ENCODE results near the gene HTR1B. TPM values are rescaled to one million over a fixed set of nuclear protein-coding genes. Genes with fewer than 3 reads are reported as not detected.

HTR1B gene
- total RNA-seq, 2 donors from 2014 or later: not detected

- H3K4me3 ChIP-seq: no peak overlapping the region
- H3K4me1 ChIP-seq: no peaks in the 10 kb centered on the region
- H3K27ac ChIP-seq: no peak overlapping the region
- no peaks in the 10 kb centered on the region for H3K36me3 ChIP-seq
- H3K27me3 ChIP-seq: no peaks in the 10 kb centered on the region
- no peaks in the 10 kb centered on the region for H3K9me3 ChIP-seq
- TF ChIP-seq, protein P1, sequence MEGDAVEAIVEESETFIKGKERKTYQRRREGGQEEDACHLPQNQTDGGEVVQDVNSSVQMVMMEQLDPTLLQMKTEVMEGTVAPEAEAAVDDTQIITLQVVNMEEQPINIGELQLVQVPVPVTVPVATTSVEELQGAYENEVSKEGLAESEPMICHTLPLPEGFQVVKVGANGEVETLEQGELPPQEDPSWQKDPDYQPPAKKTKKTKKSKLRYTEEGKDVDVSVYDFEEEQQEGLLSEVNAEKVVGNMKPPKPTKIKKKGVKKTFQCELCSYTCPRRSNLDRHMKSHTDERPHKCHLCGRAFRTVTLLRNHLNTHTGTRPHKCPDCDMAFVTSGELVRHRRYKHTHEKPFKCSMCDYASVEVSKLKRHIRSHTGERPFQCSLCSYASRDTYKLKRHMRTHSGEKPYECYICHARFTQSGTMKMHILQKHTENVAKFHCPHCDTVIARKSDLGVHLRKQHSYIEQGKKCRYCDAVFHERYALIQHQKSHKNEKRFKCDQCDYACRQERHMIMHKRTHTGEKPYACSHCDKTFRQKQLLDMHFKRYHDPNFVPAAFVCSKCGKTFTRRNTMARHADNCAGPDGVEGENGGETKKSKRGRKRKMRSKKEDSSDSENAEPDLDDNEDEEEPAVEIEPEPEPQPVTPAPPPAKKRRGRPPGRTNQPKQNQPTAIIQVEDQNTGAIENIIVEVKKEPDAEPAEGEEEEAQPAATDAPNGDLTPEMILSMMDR (IDR thresholded peaks at IDR 0.05): no peak
- DNase-seq (ENCODE audit: low spot score): no peak
Measured at GRCh38 chr6:77455271-77455670, 8.0 kb downstream of the HTR1B start.

DNA sequence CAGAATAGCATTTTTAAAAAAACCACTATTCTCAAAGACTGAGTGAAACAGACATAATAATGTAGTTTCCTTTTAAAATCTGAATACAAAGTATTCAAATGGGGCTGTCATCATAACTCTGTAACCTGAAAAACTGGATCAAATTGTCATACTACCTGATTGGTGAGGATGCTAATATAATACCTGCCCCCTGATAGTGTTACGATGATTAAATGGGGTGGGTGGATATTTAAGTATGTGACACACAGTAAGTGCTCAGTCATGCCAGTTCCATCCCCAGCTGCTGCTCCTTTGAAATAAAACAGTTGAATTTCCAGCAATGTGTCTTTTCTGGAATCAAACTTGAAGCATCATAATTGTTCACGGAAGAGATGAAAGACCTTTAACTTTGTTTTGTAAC lies 8.9 kb downstream of the HTR1B start:
- Histone ChIP-seq H3K4me3 (no peak overlapping the region), H3K4me1 (no peaks in the 10 kb centered on the region), H3K36me3 (no peaks in the 10 kb centered on the region), H3K27me3 (no peaks in the 10 kb centered on the region), H3K9me3 (no peaks in the 10 kb centered on the region), H3K27ac (no peak overlapping the region)
- no peak for DNase-seq (ENCODE audit: low spot score)
- TF ChIP-seq, protein P1 (IDR thresholded peaks at IDR 0.05): no peak

DNA sequence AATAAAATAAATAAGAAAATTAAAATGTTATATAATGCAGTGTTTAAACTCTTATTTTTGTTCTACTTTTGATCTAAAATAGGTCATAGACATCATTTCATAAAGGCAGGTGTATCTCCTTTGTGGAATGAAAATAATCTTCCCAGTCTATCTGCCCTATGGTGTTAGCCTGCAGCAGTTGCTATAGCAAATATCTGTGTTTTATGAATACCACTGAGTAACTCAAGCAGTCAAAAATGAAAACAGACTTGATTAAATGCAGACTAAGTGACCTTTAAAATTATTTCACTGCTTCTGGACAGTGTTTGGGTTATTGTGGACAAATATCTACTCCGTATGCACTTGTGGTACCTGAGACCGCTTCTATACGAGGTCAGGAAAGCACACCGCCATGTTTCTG lies 11.8 kb downstream of the HTR1B start:
- TF ChIP-seq, protein P1 (IDR thresholded peaks at IDR 0.05): no peak
- Histone ChIP-seq H3K9me3 (no peaks in the 10 kb centered on the region), H3K36me3 (no peaks in the 10 kb centered on the region), H3K4me3 (no peak overlapping the region), H3K27me3 (no peaks in the 10 kb centered on the region), H3K27ac (no peak overlapping the region), H3K4me1 (no peaks in the 10 kb centered on the region)
- no peak for DNase-seq (ENCODE audit: low spot score)

DNA sequence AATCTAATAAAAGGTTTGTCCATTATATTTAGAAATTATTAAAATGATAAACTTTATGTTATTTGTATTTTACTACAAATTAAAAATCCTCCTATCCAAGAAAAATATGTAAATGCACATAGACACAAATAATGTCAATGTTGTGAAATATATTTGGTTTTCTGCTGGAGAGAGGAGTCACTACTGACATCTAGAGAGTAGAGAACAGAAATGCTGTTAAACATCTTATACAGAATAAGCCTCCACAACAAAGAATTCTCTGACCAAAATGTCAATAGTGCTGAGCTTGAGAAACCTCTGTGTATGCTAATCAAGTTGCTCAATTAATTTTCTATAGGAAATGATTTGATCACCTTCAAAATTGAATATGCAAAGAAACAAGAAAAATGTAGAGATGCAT lies 12.4 kb downstream of the HTR1B start:
- H3K36me3 ChIP-seq: no peaks in the 10 kb centered on the region
- TF ChIP-seq, protein P1 (IDR thresholded peaks at IDR 0.05): no peak

GRCh38 chr6:77448546-77448945 lies 14.7 kb downstream of the HTR1B start:
- no peaks in the 10 kb centered on the region for H3K4me1 ChIP-seq
- H3K27ac ChIP-seq: no peak overlapping the region
- no peaks in the 10 kb centered on the region for H3K27me3 ChIP-seq
- TF ChIP-seq, protein P1 (IDR thresholded peaks at IDR 0.05): no peak
- H3K36me3 ChIP-seq: no peaks in the 10 kb centered on the region
- DNase-seq (ENCODE audit: low spot score): no peak
- peaks cover 0 to 6% of the 10 kb centered on the region in 2 donors for H3K9me3 ChIP-seq
- no peak overlapping the region for H3K4me3 ChIP-seq

More for the DNA sequence above, 12.4 kb downstream of the HTR1B start:
- Histone ChIP-seq H3K4me3 (no peak overlapping the region), H3K4me1 (no peaks in the 10 kb centered on the region), H3K27ac (no peak overlapping the region), H3K9me3 (no peaks in the 10 kb centered on the region), H3K27me3 (no peaks in the 10 kb centered on the region)
- no peak for DNase-seq (ENCODE audit: low spot score)

- Histone ChIP-seq H3K36me3 (no peaks in the 10 kb centered on the region), H3K9me3 (peaks cover 0 to 6% of the 10 kb centered on the region in 2 donors), H3K27me3 (no peaks in the 10 kb centered on the region), H3K4me3 (no peak overlapping the region), H3K27ac (no peak overlapping the region), H3K4me1 (no peaks in the 10 kb centered on the region)
- TF ChIP-seq, protein P1 (IDR thresholded peaks at IDR 0.05): no peak
- DNase-seq (ENCODE audit: low spot score): no peak
Measured at GRCh38 chr6:77447254-77447653, 16.0 kb downstream of the HTR1B start.
